LNCAP (cell line): ENCODE measurements around the gene NRL.

Experiments used
- TF ChIP-seq, protein P1 (sequence below): fragments of 450-650 bp; IDR thresholded peaks from 2 replicates; pipeline ENCODE4 v1.5.1; 2017; ENCODE audit warnings: mild to moderate bottlenecking

Gene NRL

DNA sequence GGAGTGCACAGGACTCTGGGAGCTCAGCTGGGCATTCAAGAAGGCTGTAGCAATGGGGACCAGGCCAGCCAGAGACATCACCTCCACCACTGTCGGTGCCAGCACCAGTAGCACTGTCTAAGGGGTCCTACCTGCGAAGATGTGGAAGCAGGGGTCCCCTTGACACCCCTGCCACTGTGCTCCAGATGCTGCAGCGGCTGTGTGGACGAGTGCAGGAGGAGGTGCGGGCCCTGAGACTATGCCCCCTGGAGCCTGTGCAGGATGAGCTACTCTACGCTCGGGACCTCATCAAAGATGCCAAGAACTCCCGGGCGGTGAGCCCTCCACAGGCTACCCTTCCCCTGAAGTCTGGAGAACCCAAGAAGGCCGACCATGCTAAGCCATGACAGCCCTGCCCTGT lies 54.3 kb downstream of the NRL start:
- TF ChIP-seq, protein P1, sequence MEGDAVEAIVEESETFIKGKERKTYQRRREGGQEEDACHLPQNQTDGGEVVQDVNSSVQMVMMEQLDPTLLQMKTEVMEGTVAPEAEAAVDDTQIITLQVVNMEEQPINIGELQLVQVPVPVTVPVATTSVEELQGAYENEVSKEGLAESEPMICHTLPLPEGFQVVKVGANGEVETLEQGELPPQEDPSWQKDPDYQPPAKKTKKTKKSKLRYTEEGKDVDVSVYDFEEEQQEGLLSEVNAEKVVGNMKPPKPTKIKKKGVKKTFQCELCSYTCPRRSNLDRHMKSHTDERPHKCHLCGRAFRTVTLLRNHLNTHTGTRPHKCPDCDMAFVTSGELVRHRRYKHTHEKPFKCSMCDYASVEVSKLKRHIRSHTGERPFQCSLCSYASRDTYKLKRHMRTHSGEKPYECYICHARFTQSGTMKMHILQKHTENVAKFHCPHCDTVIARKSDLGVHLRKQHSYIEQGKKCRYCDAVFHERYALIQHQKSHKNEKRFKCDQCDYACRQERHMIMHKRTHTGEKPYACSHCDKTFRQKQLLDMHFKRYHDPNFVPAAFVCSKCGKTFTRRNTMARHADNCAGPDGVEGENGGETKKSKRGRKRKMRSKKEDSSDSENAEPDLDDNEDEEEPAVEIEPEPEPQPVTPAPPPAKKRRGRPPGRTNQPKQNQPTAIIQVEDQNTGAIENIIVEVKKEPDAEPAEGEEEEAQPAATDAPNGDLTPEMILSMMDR: no peak

DNA sequence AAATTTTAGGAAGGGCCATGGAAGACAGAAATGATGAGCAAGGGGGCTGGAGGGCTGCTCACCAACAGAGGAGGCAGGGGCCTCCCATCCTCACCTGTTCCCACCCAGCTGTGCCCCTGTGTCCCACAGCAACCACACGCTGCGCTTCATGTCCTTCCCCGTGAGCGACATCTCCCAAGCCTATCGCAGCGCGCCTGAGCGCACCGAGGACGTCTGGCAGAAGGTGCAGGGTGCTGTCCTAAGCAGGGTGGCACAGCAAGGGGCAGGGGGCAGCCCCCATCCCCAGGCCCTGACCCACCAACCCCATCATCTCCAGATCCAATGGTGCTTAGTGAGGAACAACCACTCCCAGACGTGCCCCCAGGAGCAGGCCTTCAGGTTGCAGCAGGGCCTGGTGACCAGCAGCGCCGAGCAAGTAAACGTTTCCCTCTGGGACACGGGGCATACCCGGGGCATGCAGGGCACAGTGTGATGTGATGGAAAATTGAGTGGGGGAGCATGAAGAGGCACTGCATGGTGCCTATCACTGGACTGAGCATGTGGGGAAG lies 54.8 kb downstream of the NRL start:
- TF ChIP-seq, protein P1: no peak

DNA sequence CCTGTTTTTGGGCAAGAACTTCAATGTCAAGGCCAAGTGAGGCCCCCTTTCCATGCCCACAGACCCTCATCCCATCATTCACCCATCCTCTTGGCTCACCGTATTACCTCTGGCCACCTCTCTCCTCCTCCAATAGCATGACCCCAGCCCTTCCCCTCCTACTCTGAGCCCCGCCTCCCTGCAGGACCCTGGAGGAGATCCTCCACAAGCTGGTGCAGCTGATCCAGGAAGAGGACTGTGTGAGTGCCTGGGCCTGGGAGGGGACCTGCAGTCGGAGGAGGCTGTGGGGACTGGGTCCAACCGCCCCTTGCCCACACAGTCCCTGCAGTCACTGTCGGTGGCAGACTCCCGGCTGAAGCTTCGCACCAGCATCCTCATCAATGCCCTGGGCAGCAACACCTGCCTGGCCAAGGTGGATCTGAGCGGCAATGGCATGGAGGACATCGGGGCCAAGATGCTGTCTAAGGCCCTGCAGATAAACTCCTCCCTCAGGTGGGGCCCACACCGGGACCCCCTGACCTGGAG lies 55.7 kb downstream of the NRL start:
- TF ChIP-seq, protein P1: no peak

DNA sequence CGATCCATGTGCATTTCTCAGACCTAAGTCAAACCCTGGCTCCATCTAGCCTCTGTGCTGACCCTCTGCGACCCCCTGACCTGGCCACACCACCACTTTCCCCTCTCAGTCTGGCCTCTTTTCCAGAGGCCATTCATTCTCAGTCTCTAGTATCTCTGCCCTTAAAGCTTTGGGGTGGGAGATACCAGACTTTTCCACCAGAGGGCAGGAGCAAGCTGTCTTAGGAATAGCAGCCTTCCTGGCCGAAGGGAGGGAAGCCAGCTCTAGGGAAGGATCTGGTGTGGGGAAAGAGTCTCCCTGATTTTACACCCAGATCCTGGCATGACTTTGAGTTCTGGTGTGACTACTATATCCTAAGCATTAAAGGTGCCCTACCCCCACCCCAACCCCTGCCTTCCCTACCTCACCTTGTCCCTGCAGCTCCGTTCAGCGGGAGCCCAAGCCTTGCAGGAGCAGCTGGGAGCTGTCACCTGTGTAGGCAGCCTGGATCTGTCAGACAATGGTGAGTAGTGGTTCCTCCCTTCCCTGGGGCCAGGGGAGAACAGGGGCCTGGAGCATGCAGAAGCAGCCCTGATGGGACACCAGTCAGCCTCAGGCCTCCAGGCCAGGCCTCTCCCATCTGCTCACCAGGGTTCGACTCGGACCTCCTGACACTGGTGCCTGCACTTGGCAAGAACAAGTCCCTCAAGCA lies 56.3 kb downstream of the NRL start:
- TF ChIP-seq, protein P1: peak; percentile 66

DNA sequence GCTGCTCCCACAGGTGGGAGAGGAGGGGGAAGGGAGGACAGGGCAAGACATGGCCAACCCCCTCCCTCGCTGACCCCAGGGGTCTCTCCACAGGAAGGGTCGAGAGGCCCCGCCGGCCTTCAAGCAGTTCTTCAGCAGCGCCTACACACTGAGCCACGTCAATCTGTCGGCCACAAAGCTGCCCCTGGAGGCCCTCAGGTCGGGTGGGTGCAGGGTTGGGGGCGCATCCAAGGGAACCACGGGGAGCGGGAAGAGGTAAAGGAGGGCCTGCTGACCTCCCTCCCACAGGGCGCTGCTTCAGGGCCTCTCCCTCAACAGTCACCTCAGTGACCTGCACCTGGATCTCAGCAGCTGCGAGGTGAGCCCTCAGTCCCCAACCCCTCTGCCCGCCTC lies 56.9 kb downstream of the NRL start:
- TF ChIP-seq, protein P1: no peak

DNA sequence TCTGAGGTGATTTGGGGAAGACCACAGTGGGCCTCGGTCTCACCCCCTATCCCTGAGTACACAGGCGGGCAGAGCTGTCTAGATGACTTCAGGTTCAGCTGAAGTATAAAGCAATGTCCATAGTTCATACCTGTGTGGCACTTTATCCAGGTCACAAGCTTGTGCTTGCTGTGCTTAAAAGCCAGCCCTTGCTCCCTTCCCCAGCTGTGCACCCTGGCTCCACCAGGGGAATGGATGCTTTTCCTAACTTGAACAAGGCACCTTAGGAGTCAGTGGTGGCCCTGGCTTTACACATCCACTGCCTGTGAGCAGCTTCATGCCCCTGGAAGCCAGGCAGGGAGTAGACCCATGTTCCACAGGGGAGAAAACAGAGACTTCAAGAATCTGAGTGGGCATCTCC lies 57.5 kb downstream of the NRL start:
- TF ChIP-seq, protein P1: no peak

DNA sequence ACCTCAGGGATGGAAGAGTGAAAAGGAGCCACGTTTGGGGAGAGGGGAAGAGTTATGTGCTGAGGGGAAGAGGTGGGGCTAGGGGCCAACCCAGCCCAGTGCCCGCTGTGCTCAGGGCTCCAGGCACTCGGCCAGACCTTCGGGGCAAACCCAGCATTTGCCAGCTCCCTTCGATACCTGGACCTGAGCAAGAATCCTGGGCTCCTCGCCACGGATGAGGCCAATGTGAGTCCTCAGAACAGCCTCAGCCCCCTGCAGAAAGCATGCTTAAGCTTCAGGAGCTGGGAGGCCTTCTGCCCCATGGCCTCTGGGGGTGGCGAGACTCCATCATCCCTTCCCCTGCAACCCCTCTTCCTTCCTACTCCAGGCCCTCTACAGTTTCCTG lies 58.0 kb downstream of the NRL start:
- TF ChIP-seq, protein P1: no peak
